ENCODE results near the gene SIRT3. TPM values are rescaled to one million over a fixed set of nuclear protein-coding genes. Genes with fewer than 3 reads are reported as not detected.
"Not testable (repeated sequence)": the region's sequence is repeated elsewhere in the genome, so short reads cannot be mapped to it uniquely, and the experiment has no call there.

SIRT3 gene
- total RNA-seq, 2 experiments from 2014 or later: 13.5 to 16.0 TPM

DNA sequence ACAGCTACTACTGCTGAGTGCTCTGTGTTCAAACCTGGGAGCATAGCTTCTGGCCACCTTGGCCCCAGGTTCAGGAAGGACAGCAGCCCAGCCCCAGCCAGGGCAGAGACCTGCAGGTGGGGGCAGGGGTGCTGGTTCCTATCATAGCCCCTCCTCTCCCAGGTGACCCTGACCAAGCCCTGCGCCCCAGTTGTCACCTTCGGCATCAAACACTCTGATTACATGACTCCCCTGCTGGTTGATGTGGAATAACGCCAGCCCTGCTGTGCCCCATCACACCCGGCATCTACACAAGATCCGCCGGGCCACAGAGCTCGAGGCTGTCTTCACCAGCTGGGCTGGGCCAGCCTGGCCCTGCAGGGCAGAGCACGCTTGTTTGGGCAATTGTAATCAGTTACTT, 36.4 kb downstream of the SIRT3 start:
- POLR2A ChIA-PET: no interaction called here
- CTCF ChIA-PET: no interaction called here

DNA sequence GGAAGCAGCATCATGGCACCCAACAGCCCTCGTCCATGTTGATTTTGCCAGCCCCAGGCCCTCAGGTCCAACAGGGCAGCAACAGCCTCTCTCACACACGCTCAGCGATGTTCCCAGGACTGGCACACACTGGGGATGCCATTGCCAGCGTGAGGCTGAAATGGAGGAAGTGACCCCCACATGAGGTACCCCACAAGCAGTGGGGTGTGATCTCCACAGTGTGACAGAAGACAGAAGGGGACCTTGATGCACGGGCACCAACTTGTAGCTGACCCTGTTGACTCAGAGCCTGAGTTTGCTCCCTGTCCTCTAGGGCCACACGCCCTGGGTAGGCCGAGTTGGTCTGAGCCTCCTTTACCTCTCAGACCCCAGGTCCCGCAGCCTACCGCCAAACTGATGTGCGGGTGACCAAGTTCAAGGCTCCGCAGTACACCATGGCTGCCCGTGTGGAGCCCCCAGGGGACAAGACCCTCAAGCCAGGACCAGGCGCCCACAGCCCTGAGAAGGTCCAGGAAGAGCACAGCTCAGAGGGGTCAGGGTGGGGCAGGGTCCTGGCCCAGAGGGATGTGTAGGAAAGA, 37.0 kb downstream of the SIRT3 start:
- ChIA-PET POLR2A (no interaction called here), CTCF (no interaction called here)

DNA sequence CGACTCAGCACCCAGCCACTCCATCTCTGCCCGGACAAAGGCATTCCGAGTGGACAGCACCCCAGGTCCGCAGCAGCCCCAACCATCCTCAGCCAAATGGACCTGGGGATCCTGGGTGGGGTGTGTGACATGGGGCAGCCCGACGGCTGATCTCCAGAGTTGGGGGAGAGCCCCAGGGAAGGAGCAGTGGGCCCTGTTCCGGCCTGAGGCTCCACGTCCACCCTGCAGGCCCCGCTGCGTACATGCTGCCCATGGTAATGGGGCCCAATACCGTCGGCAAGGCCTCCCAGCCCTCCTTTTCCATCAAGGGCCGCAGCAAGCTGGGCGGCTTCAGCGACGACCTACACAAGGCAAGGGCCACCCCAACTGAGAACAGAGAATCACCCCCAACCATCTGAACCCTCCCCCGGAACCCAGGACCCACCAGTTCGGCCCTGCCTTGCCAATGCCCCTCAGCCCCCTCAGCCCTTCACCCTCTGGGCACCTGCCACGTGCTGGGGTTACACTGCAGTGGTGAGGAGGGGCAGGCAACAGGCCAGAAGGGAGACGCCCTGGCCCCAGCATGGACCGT, 37.8 kb downstream of the SIRT3 start:
- POLR2A ChIA-PET: no interaction called here

DNA sequence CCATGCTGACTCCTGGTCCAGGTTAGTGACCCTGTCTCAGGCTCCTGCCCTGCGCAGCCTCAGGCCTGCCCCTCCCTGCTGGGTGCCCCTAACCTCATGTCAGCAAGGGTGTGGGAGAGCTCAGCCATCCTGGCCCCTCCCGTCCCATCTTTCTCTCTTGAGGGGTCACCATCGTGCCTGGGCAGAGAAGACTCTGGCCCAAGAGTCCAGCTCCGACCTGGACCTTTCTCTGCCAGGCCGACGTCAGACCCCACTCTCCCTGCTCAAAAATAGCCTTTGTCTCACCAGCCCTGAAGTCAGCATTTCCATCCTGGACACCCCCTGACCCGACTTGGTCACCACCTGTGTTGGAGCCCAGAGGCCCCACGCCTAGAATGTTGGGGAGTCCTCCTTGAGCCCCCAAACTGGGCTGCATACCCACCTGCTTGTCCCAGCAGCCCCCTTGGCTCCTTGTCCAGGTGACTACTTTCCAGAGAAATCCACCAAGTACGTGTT, 38.4 kb downstream of the SIRT3 start:
- CTCF ChIA-PET: no interaction called here
- POLR2A ChIA-PET: no interaction called here

More for the DNA sequence above, 37.8 kb downstream of the SIRT3 start:
- CTCF ChIA-PET: no interaction called here

DNA sequence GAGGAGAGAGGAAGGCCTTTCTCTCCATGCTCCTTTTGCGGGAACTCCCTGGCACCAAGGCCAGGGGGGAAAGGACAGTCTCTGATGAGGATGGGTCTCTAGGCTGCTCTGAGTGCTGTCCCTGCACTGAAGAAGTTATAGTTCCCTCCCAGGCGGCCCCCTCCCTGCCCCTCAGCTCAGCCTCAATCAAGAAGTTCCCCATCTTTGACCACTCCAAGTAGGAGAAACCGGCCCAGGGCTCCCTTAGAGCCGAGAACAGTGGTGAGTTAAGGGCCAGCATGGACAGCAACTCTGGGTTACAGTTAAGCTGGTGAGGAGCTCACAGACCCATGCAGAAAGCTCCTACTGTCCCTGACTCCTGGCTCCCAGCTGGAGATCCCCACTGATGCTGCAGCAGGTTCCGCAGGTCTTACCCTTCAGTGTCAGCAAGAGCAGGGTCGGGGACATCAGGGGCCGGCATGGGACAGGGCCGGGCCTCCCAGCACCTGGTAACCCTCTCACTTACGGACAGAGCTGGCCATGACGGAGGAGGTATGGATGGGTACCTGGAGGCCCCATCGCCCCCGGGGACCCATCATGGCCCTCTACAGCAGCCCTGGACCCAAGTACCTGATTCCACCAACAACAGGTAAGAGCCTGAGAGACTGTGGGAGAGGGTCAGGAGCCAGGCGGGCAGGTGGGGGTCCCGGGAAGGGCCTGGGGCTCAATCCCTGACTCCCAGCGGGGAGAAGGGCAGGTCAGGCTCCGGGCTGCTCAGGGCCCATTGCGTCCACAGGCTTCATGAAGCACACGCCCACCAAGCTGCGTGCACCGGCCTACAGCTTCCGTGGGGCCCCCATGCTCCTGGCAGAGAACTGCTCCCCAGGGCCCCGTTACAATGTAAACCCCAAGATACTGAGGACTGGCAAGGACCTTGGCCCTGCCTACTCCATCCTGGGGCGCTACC, 39.1 kb downstream of the SIRT3 start:
- POLR2A ChIA-PET: no interaction called here
- CTCF ChIA-PET: no interaction called here

DNA sequence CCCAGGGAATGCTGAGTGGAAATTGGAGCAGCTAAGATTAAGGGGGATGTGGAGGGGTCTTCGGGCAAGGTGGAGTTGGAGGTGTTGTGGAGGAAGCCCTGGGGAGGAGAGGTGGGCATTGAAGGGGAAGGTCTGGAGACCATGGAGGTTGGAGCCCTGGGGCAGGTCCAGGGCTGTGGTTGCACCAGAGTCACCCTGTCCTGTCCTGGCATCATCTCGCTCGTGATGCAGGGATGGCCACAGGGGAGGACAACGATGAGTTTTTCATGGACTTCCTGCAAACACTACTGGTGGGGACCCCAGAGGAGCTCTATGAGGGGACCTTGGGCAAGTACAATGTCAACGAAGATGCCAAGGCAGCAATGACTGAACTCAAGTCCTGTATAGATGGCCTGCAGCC, 42.7 kb downstream of the SIRT3 start:
- POLR2A ChIA-PET, CTCF ChIA-PET: not testable (repeated sequence)

DNA sequence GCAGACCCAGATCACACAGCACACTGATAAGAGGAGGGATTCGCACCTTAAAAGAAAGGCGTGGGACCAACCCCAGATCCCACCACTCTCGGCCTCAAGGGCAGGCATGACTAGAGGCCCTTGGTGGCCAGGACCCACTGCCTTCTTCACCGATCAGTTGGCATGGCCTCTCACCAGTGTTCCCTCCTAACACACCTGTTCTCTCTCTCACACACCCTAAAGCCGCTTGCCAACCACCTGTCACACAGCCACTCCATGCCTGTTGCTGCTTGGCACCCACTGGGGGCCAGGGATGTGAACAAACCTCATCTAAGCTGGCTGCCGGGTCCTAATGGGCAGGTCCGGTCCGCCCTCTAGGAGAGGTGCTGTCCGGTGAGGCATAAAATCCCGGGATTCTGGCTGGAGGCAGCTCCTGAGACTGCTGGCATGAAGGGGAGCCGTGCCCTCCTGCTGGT, 43.4 kb downstream of the SIRT3 start, which contains the start of gene SCGB1C1:
TSS of gene SCGB1C1 (plus strand) at position 405 of the 455 bp plus-strand sequence. CDS start at position 427, 22 bp downstream.
- CTCF ChIA-PET, POLR2A ChIA-PET: not testable (repeated sequence)

DNA sequence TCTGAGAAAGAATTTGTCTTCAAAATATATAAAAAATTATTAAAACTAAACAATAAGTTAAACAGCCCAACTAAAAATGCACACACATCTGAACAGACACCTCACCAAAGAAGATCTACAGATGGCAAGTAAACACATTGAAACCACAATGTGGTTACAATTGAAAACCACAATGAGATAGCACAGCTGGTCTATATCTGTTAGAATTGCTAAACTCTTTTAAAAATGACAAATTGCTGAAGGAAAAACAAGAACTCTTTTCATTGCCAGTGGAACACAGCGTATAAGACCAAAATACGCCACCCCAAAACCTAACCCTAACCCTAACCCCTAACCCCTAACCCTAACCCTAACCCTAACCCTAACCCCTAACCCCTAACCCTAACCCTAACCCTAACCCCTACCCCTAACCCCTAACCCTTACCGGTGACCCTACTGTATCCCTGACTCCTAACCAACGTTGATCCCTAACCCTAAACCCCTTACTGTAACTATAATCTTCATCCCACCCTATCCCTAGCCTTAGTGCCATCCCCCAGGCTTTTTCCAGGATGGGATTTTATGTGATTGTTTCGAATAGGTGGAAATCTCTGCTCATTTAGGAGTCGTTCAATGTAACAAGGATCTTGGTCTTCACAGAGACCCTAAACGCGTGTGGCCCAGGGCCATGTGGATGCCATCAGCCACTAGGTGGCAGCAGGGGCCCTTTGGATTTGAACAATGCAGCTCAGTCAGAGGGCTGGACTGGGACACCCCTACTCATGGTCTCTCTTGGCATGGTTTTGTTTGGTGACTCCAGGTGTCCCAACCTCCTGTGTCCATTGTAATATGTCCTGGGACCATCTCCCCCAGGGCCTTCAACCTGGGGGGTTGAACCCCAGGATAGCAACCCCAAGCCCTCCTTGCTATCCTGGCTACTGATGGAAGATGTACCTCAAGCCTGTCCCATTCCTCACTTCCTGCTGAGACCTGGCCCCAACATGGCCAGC, 44.4 kb downstream of the SIRT3 start:
- CTCF ChIA-PET, POLR2A ChIA-PET: not testable (repeated sequence)

DNA sequence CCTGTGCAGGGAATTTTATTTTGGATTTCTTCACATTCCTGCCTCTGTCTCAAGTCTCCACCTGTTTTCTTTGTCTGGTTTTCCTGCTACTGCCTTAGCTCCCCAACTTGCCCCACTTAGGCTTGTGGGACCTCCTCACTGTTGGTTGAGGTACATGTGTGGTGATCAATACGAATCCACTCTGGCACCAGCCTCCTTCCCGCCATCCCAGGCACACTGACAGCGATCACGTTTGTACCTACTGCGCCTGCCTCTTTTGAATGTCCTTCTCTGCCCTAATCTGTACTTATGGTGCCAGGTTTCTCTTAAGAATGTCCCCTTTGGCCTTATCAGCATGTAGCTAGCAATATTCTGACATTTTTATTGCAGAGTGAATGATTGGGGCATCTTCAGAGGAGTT, 45.6 kb downstream of the SIRT3 start:
- POLR2A ChIA-PET, CTCF ChIA-PET: not testable (repeated sequence)

DNA sequence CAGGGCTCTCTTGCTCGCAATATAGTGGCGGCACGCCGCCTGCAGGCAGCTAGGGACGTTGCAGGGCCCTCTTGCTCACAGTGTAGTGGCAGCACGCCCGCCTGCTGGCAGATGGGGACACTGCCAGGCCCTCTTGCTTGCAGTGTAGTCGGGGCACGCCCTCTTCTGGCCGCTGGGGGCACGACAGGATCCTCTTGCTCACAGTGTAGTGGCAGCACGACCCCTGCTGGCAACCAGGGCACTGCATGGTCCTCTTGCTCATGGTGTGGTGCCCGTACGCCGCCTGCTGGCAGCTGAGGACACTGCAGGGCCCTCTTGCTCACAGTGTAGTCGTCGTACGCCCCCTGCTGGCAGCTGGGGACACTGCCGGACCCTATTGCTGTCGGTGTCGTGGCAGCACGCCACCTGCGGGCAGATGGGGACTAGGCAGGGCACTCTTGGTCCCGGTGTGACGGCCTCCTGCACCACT, 46.3 kb downstream of the SIRT3 start:
- POLR2A ChIA-PET, CTCF ChIA-PET: not testable (repeated sequence)

DNA sequence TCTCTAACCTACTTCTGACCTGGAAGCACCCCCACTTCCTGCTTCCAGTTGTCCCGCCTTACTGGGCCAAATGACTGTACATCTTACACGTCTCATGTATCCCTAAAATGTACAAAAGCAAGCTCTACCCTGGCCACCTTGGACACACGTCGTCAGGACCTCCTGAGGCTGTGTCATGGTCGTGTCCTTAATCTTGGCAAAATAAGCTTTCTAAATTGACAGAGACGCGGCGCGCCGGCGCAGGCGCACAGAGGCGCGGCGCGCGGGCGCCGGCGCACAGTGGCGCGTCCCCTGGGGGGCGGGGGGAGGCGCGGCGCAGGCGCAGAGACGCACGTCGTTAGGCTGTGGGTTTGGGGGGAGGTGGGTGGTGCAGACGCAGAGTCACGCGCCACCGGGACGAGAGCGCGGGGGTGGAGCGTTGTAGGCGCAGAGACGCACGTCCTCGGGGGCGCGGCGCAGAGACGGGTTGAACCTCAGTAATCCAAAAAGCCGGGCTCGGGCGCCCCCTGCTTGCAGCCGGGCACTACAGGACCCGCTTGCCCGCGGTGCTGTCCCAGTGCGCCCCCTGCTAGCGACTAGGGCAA, 46.9 kb downstream of the SIRT3 start:
- POLR2A ChIA-PET, CTCF ChIA-PET: not testable (repeated sequence)

DNA sequence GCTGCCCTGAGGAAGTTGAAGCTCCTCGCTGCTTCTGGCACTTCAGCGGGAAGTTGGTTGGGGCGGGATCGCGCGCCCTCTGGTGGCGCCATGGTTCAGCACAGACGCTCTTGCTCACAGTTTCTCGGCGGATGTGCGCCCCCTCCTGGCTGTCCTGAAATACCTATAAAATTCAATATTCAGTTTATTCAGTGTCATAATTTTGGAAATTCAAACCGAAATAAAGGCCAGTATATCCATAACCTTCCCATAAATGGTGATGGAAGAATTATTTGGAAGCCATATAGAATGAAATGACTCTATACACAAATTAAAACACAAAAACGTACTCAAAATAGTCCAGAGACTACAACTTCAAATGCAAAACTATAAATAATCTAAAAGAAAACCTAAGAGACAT, 55.9 kb downstream of the SIRT3 start:
- POLR2A ChIA-PET: not testable (repeated sequence)

More for the DNA sequence above, 55.9 kb downstream of the SIRT3 start:
- CTCF ChIA-PET: not testable (repeated sequence)

Other genes starting within 250 kb of the SIRT3 start
- not detected for gene SCGB1C1, start 43.3 kb downstream of the SIRT3 start, total RNA-seq
- 10 to 100 TPM; 39.8 to 40.6 TPM for gene BET1L, start 28.9 kb downstream of the SIRT3 start, total RNA-seq
- gene RIC8A, start 28.6 kb downstream of the SIRT3 start, total RNA-seq: 100 to 1,000 TPM; 120 to 124 TPM
- gene PSMD13, start 634 bp upstream of the SIRT3 start, total RNA-seq: 100 to 1,000 TPM; 246 to 250 TPM
- 1 to 10 TPM; 1.5 to 1.8 TPM for gene NLRP6, start 42.1 kb upstream of the SIRT3 start, total RNA-seq
- gene PGGHG, start 52.8 kb upstream of the SIRT3 start, total RNA-seq: 10 to 100 TPM; 84.3 to 85.2 TPM
- gene IFITM5, start 63.2 kb upstream of the SIRT3 start, total RNA-seq: not detected
- 100 to 1,000 TPM; 179 to 189 TPM for gene IFITM2, start 71.5 kb upstream of the SIRT3 start, total RNA-seq
- 10 to 100 TPM; 97.5 to 99.3 TPM for gene IFITM1, start 77.7 kb upstream of the SIRT3 start, total RNA-seq
- 10 to 100 TPM; 30.8 to 36.7 TPM for gene IFITM3, start 84.5 kb upstream of the SIRT3 start, total RNA-seq
- under 1 TPM; 0.38 to 0.42 TPM for gene B4GALNT4, start 133.2 kb upstream of the SIRT3 start, total RNA-seq
- under 1 TPM in 1 of 2 experiments, not detected in 1; 0.50 TPM for gene PKP3, start 157.9 kb upstream of the SIRT3 start, total RNA-seq
- 10 to 100 TPM; 34.4 to 35.6 TPM for gene SIGIRR, start 178.7 kb upstream of the SIRT3 start, total RNA-seq
- gene ANO9, start 205.7 kb upstream of the SIRT3 start, total RNA-seq: 10 to 100 TPM; 21.9 to 22.0 TPM
- gene PTDSS2, start 213.9 kb upstream of the SIRT3 start, total RNA-seq: 10 to 100 TPM; 26.2 to 30.0 TPM

Data from activated CD8-positive, alpha-beta memory T cell treated with anti-CD3 and anti-CD28 coated beads for 36 hours (primary cell).